Activated naive CD8-positive, alpha-beta T cell treated with anti-CD3 and anti-CD28 coated beads, Interleukin-2, amount 50 U/mL, for 24 hours (primary cell): Measurements from ENCODE around the gene XRN2.
A peak's percentile ranks its signal among the peaks of the same experiment; 100 is the strongest.
"Not testable (repeated sequence)": the region's sequence is repeated elsewhere in the genome, so short reads cannot be mapped to it uniquely, and the experiment has no call there.

Source experiments
- ATAC-seq: fragments of 150-1000 bp; cut with Tn5 transposase; one replicate; pipeline ENCODE4 v1.10.0; 2021
- DNase-seq: peaks from one replicate; pipeline ENCODE4 v3.0.0; 2021
- H3K27ac Mint-ChIP-seq: one replicate; pipeline ENCODE4 v1.8.0; 2021; ENCODE audit warnings: mild to moderate bottlenecking, mixed read lengths
- H3K27me3 Mint-ChIP-seq: one replicate; pipeline ENCODE4 v1.8.0; 2021; ENCODE audit warnings: mixed read lengths
- H3K36me3 Mint-ChIP-seq: one replicate; pipeline ENCODE4 v1.8.0; 2021; ENCODE audit warnings: low read depth, mixed read lengths
- H3K4me1 Mint-ChIP-seq: one replicate; pipeline ENCODE4 v1.8.0; 2021; ENCODE audit warnings: mixed read lengths
- H3K4me3 Mint-ChIP-seq: one replicate; pipeline ENCODE4 v1.8.0; 2021; ENCODE audit warnings: mild to moderate bottlenecking, moderate library complexity, mixed read lengths
- H3K9me3 Mint-ChIP-seq: one replicate; pipeline ENCODE4 v1.8.0; 2021; ENCODE audit warnings: mixed read lengths

The XRN2 gene

GRCh38 chr20:21395666-21396598 is 92.8 kb downstream of the XRN2 start:
- DNase-seq (peak; percentile 37), ATAC-seq (peak; percentile 73)
- Mint-ChIP-seq H3K27me3 (peaks cover 76% of the 10 kb centered on the region), H3K27ac (no peak overlapping the region), H3K36me3 (peaks cover 8% of the 10 kb centered on the region), H3K9me3 (no peaks in the 10 kb centered on the region), H3K4me1 (peaks cover 31% of the 10 kb centered on the region), H3K4me3 (peak overlapping the region; percentile 39)

GRCh38 chr20:21396599-21397340 is 93.6 kb downstream of the XRN2 start:
- Mint-ChIP-seq H3K4me1 (peaks cover 28% of the 10 kb centered on the region), H3K4me3 (no peak overlapping the region), H3K9me3 (no peaks in the 10 kb centered on the region), H3K27me3 (peaks cover 77% of the 10 kb centered on the region), H3K27ac (no peak overlapping the region), H3K36me3 (peaks cover 3% of the 10 kb centered on the region)
- DNase-seq: peak; percentile 14
- no peak for ATAC-seq

- H3K36me3 Mint-ChIP-seq: peaks cover 1% of the 10 kb centered on the region
- peaks cover 21% of the 10 kb centered on the region for H3K4me1 Mint-ChIP-seq
- ATAC-seq (no peak), DNase-seq (no peak)
- peak within 1 kb of the TSS; percentile 40 for H3K4me3 Mint-ChIP-seq
- peaks cover 76% of the 10 kb centered on the region for H3K27me3 Mint-ChIP-seq
- H3K27ac Mint-ChIP-seq: peak within 1 kb of the TSS; percentile 59
- no peaks in the 10 kb centered on the region for H3K9me3 Mint-ChIP-seq
Measured at GRCh38 chr20:21397341-21398108, 94.4 kb downstream of the XRN2 start, which contains the start of gene NKX2-4. Gene NKX2-4, minus strand, starts transcription at chr20:21397526. Its CDS starts 127 bp downstream, at chr20:21397399.

- Mint-ChIP-seq H3K27me3 (peaks cover 73% of the 10 kb centered on the region), H3K36me3 (peaks cover 1% of the 10 kb centered on the region), H3K4me1 (peaks cover 14% of the 10 kb centered on the region), H3K4me3 (peak overlapping the region; percentile 40), H3K27ac (peak overlapping the region; percentile 59), H3K9me3 (no peaks in the 10 kb centered on the region)
- no peak for ATAC-seq
- DNase-seq: no peak
Measured at GRCh38 chr20:21398109-21399004, 95.2 kb downstream of the XRN2 start.

- H3K4me1 Mint-ChIP-seq: peaks cover 13% of the 10 kb centered on the region
- peaks cover 1% of the 10 kb centered on the region for H3K36me3 Mint-ChIP-seq
- no peaks in the 10 kb centered on the region for H3K9me3 Mint-ChIP-seq
- H3K4me3 Mint-ChIP-seq: no peak overlapping the region
- H3K27me3 Mint-ChIP-seq: peaks cover 72% of the 10 kb centered on the region
- ATAC-seq (no peak), DNase-seq (no peak)
- no peak overlapping the region for H3K27ac Mint-ChIP-seq
Measured at GRCh38 chr20:21399005-21399475, 95.9 kb downstream of the XRN2 start.

- no peak overlapping the region for H3K4me3 Mint-ChIP-seq
- H3K4me1 Mint-ChIP-seq: no peaks in the 10 kb centered on the region
- H3K9me3 Mint-ChIP-seq: peaks cover 21% of the 10 kb centered on the region
- H3K27ac Mint-ChIP-seq: no peak overlapping the region
- no peak for DNase-seq
- H3K27me3 Mint-ChIP-seq: peaks cover 34% of the 10 kb centered on the region
- ATAC-seq: no peak
- no peaks in the 10 kb centered on the region for H3K36me3 Mint-ChIP-seq
Measured at GRCh38 chr20:21411725-21412124, 108.6 kb downstream of the XRN2 start.

- ATAC-seq, DNase-seq, H3K36me3 Mint-ChIP-seq, H3K4me3 Mint-ChIP-seq, H3K27ac Mint-ChIP-seq, H3K4me1 Mint-ChIP-seq: not testable (repeated sequence)
- Mint-ChIP-seq H3K9me3 (peaks cover 21% of the 10 kb centered on the region), H3K27me3 (peaks cover 36% of the 10 kb centered on the region)
Measured at GRCh38 chr20:21413996-21414395, 110.9 kb downstream of the XRN2 start.

GRCh38 chr20:21419147-21419546 is 116.0 kb downstream of the XRN2 start:
- H3K27ac Mint-ChIP-seq, H3K36me3 Mint-ChIP-seq, H3K4me3 Mint-ChIP-seq, ATAC-seq, H3K4me1 Mint-ChIP-seq, DNase-seq: not testable (repeated sequence)
- peaks cover 17% of the 10 kb centered on the region for H3K27me3 Mint-ChIP-seq
- H3K9me3 Mint-ChIP-seq: peaks cover 22% of the 10 kb centered on the region

- peaks cover 29% of the 10 kb centered on the region for H3K9me3 Mint-ChIP-seq
Measured at GRCh38 chr20:21421601-21422236, 118.6 kb downstream of the XRN2 start.

GRCh38 chr20:21423712-21424111 is 120.6 kb downstream of the XRN2 start:
- peaks cover 29% of the 10 kb centered on the region for H3K9me3 Mint-ChIP-seq
- H3K4me3 Mint-ChIP-seq, DNase-seq, H3K36me3 Mint-ChIP-seq, H3K27me3 Mint-ChIP-seq, ATAC-seq, H3K4me1 Mint-ChIP-seq, H3K27ac Mint-ChIP-seq: not testable (repeated sequence)

More at GRCh38 chr20:21421601-21422236, 118.6 kb downstream of the XRN2 start:
- H3K27me3 Mint-ChIP-seq: peaks cover 9% of the 10 kb centered on the region
- no peak overlapping the region for H3K27ac Mint-ChIP-seq
- H3K4me3 Mint-ChIP-seq: no peak overlapping the region
- peaks cover 8% of the 10 kb centered on the region for H3K36me3 Mint-ChIP-seq
- ATAC-seq: no peak
- H3K4me1 Mint-ChIP-seq: no peaks in the 10 kb centered on the region
- no peak for DNase-seq

- ATAC-seq: no peak
- Mint-ChIP-seq H3K9me3 (peaks cover 25% of the 10 kb centered on the region), H3K27me3 (peaks cover 9% of the 10 kb centered on the region), H3K4me3 (no peak overlapping the region), H3K4me1 (no peaks in the 10 kb centered on the region), H3K36me3 (peaks cover 8% of the 10 kb centered on the region), H3K27ac (no peak overlapping the region)
- DNase-seq: no peak
Measured at GRCh38 chr20:21424846-21425245, 121.7 kb downstream of the XRN2 start.

- Mint-ChIP-seq H3K27me3 (peaks cover 20% of the 10 kb centered on the region), H3K27ac (no peak overlapping the region)
- ATAC-seq: no peak
Measured at GRCh38 chr20:21430020-21430419, 126.9 kb downstream of the XRN2 start.

GRCh38 chr20:21432911-21433310 is 129.8 kb downstream of the XRN2 start:
- Mint-ChIP-seq H3K36me3 (no peaks in the 10 kb centered on the region), H3K27ac (no peak overlapping the region), H3K4me3 (no peak overlapping the region), H3K27me3 (peaks cover 23% of the 10 kb centered on the region), H3K4me1 (no peaks in the 10 kb centered on the region), H3K9me3 (no peaks in the 10 kb centered on the region)
- no peak for ATAC-seq
- DNase-seq: no peak

More at GRCh38 chr20:21430020-21430419, 126.9 kb downstream of the XRN2 start:
- peaks cover 11% of the 10 kb centered on the region for H3K9me3 Mint-ChIP-seq
- H3K4me1 Mint-ChIP-seq: no peaks in the 10 kb centered on the region
- H3K36me3 Mint-ChIP-seq: peaks cover 3% of the 10 kb centered on the region
- no peak overlapping the region for H3K4me3 Mint-ChIP-seq
- DNase-seq: no peak
